Measurements from ENCODE around the gene PDE4C.

Gene PDE4C

DNA sequence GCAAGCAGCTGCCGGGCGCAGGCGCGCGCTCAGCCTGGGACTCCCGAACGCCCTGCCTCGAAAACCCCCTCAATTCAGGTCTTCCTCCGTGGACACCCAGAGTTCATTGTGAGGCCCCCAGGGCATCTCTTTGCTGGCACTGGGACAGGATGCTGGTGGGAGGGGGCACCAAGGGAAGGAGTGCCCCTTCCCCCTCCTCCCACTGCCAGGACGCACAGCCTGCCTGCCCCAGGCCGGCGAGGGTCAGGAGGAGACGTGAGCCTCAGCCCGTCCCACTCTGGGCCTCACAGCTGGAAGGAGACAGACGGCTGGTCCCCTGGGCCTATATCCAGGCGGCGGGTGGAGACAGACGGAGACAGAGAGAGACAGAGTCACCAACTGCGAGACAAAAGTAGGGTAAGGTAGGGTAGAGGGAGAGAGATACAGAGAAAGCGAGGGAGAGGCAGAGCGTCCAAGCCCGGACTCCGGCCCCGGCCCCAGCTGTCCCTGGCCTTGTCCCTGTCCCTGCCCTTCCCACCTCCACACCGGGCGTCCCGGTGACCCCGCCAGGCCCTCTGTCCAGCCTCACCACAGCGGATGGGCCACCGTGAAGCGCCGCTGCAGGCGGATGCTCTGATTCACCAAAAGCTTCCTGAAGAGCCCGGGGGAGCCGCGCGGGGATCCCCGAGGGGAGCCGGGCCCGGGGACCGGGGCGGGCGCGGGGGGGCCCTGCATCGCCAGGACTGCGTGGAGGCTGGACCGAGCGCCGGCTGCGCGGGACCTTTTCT is at the start of gene PDE4C:
Gene PDE4C, minus strand, starts transcription at position 737 of the 767 bp plus-strand sequence. Its CDS starts 23 bp downstream, at position 714.
- no peak for DNase-seq

- peak in 52 of 56 donors; percentile 6 to 87 (median 58) for DNase-seq
Observed at GRCh38 chr19:18274781-18275356, 48.6 kb upstream of the PDE4C start.

GRCh38 chr19:18274219-18274780 is 48.1 kb upstream of the PDE4C start, which contains the start of gene IQCN:
Gene IQCN, minus strand, starts transcription at chr19:18274452. Its CDS starts 4,974 bp downstream, at chr19:18269478.
- DNase-seq = peak in 2 of 56 donors; percentile 21 to 40

- DNase-seq = no peak
Observed at GRCh38 chr19:18273561-18274218, 47.5 kb upstream of the PDE4C start.

- no peak for DNase-seq
Observed at GRCh38 chr19:18271433-18271841, 45.2 kb upstream of the PDE4C start.

DNA sequence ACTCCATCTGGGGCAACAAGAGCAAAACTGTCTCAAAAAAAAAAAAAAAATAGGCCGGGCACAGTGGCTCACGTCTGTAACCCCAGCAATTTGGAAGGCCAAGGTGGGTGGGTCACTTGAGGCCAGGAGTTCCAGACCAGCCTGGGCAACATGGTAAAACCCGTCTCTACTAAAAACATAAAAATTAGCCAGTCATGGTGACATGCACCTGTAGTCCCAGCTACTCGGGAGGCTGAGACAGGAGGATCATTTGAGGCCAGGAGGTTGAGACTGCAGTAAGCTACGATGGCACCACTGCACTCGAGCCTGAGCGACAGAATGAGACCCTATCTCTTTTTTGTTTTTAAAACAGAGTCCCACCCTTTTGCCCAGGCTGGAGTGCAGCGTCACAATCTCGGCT is 44.1 kb upstream of the PDE4C start:
- DNase-seq = no peak

- DNase-seq = no peak
Observed at GRCh38 chr19:18269070-18269723, 43.0 kb upstream of the PDE4C start.

DNA sequence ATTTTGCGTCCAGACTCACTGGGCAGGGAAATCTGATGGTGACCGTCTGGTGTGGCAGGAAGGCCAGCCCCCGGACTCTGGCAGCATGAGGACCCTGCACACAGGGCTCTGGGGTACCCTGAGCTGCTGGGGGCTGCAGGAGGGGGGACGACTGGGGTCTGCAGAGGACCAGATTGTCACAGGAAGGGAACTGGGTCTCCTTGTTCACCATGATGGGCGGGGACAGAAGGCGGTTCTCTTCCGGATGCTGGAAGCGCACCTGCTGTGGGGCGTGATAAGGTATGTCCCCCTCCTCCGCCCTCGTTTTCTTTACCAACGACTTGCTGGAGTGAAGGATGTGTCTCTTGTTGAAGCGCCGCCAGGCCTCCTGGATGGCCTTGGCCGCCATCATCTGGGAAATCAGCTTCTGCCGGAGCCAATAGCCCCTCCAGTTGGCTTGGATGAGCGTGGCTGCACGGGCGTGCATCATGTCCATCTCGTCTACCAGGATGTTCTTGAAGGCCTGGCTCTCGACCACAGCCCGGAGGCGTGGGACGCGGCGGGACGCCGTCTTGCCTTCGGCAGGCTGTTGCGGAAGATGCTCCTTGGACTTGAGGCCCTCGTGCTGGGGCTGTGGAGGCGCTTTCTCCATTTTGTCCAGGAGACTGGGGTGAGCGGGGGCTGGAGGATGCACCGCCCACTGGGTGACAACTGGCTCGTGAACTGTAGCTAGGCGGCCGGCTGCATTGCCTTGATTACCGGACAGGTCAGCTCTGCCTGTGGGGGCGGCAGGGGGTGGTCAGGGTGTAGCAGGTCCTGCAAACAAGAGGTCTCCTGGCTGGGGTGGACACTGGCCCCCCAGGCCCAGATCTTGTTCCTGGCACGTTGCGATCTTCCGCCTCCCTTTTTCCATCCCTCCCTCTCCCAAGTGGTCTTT is 40.8 kb upstream of the PDE4C start:
- no peak for DNase-seq

DNA sequence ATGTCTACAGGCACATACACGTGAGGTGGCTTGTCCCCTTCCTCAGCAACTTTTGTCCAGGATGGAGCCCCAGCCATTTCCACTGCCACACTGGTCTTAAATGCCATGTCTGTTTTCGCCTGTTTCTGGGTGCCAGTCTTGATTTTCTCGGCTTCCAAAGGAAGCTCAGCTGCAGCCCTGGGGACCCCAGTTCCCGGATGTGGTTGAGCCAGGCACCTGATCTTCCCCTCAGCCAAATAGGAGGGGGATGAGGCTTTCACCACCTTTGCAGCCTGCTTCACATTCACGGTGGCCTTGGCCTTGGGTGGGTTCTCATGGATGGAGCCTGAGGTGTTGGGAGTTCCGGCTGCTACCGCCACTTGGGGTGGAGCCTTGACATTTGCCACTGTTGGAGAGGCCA is 39.3 kb upstream of the PDE4C start:
- no peak for DNase-seq

GRCh38 chr19:18264971-18265540 is 38.8 kb upstream of the PDE4C start:
- no peak for DNase-seq

DNA sequence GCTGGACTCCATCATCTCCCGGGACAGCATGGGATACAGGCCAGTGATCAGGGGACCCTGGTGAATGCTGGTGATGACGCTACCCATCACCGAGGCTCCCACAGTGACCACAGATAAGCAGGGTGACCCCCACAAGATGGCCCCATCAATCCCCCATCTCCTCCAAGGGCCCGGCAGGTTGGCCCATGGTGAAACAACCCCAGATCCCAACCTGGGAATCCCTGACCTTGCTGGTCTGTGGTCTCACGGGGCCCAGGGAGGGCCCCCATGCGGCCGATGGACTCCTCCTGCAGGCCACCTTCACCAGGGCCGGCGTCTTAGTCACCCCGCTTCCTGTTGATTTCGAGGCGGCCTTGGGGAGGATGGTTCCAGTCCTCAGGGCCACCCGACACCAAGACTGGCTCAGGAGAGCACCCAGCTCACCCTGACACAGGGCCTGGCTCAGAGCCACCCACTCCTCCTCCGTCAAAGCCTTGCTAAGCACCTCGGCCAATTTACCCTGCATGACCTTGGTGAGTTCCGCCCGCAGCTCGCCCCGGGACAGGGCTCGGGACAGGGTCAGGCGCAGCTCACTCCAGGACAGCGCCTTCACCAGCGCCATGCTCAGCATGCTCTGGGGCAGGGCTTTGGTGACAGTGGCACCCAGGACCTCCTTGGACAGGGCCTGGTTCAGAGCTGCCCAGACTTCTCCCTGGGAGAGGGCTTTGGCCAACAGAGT is 38.1 kb upstream of the PDE4C start:
- DNase-seq = no peak

- DNase-seq = no peak
Observed at GRCh38 chr19:18263324-18264136, 37.3 kb upstream of the PDE4C start.

DNA sequence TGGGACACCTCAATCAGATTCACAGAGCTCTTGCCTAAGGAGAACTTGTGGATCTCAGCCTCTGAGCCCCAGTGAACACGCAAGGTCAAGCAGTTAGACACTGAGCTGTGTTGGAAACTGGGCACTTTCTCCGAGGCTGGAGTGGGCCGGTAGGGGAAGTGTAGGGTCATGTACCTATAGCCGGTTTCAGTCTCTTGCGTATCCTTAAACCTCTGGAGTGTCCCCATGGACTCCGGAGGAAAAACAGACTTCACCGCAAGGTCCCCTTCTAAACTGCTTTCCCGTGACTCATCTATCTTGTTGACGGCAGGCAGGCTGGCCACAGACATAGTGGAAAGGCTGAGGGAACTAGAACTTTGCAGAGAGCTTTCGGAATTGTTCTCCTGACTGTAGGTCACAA is 36.7 kb upstream of the PDE4C start:
- DNase-seq = no peak

- DNase-seq = no peak
Observed at GRCh38 chr19:18262144-18262543, 35.9 kb upstream of the PDE4C start.

DNA sequence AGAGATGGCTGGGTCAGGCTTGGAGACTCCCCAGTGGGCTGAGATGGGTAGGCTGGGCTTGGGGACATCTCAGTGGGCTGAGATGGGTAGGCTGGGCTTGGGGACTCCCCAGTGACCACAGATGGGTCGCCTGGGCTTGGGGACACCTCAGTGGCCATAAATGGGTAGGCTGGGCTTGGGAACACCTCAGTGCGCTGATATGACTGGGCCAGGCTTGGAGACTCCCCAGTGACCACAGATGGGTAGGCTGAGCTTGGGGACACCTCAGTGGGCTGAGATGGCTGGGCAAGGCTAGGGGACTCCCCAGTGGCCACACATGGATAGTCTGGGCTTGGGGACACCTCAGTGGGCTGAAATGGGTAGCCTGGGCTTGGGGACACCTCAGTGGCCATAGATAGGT is 35.2 kb upstream of the PDE4C start:
- DNase-seq = no peak

- no peak for DNase-seq
Observed at GRCh38 chr19:18259893-18260292, 33.7 kb upstream of the PDE4C start.

DNA sequence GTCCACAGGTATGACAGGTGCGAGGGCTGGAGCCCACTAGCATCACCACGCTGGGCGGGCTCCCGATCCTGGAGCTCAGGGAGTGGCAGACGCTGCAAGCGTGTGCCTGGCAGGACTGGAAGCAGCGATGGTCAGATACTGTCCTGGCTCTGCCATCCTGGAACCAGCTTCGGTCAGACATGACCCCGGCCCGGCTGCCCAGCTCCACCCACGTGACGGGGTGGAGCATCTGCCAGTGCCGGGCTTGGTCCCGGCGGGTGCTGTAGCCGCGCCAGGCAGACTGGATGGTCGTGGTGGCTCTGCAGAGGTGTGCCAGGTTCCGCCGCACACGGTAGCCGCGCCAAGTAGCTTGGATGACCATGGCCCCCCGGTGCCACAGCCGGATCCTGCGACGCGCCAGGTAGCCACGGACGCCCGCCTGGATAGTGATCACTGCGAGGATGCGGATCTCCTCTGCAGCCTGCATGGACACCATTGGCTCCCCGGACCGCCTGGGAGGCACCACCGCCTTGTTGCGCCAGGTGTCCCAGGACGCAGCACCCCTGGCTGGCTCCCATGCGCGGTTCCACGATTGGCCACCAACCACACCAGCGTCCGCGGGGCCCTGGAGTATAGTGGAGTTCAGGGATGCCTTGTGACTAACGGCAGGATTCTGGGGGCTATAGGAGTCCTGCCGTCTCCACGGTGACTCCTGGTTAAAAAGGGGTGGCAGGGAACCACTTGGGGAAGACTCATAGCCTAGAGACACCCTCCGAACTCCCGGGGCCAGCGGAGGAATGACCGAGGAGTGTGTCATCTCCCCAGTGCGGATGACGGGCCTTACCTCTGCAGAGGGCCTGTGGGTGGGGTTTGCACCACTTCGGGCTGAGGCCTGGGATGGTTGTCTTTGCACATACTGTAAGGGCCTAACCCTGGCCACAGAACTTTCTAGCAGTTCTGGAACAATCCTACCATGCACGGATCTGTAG is 31.5 kb upstream of the PDE4C start:
- no peak for DNase-seq
